K562 (cell line): Measurements from ENCODE around the gene SLC25A21.

Experiments used
- CTCF ChIP-seq, 3 experiments: IDR thresholded peaks in 2 of 3; conservative IDR thresholded peaks in 1 of 3; 2 replicates each; pipeline ENCODE4 v1.5.1; 2011 to 2012; ENCODE audit warnings: low read length in 3 of 3, mild to moderate bottlenecking in 3 of 3, control low read depth in 2 of 3, improper control_type of control experiment in 1 of 3, inconsistent platforms in 1 of 3, low read depth in 1 of 3, mixed read lengths in 1 of 3, moderate library complexity in 1 of 3; ENCODE audit not compliant: insufficient read depth in 2 of 3
- ELF4 ChIP-seq: fragments of 450-650 bp; formaldehyde crosslinking; IDR thresholded peaks from 2 replicates; pipeline ENCODE4 v1.4.0; 2022; ENCODE audit warnings: missing genetic modification characterization
- EZH2 ChIP-seq: IDR thresholded peaks from 2 replicates; pipeline ENCODE4 v1.6.1; 2012; ENCODE audit warnings: low read depth, mild to moderate bottlenecking, inconsistent platforms, low read length, borderline replicate concordance
- GATA2 ChIP-seq: sonication (generic); formaldehyde crosslinking; IDR thresholded peaks from 2 replicates; pipeline ENCODE4 v1.4.0; 2020; ENCODE audit warnings: mild to moderate bottlenecking, missing genetic modification reagents
- MCM3 ChIP-seq: fragments of 450-650 bp; IDR thresholded peaks from 2 replicates; pipeline ENCODE4 v1.6.1; 2016
- POLR2A ChIP-seq: fragments of 450-650 bp; conservative IDR thresholded peaks from 2 replicates; pipeline ENCODE4 v1.6.1; 2016
- POLR2AphosphoS5 ChIP-seq: IDR thresholded peaks from 2 replicates; pipeline ENCODE4 v1.6.1; 2011; ENCODE audit warnings: mild to moderate bottlenecking, low read depth, low read length, moderate library complexity; ENCODE audit not compliant: control insufficient read depth, insufficient read depth
- RAD21 ChIP-seq, 2 experiments: fragments of 250-450 bp in 1 of 2; fragments of 450-650 bp in 1 of 2; sonication (Bioruptor Pico) in 1 of 2; formaldehyde crosslinking in 1 of 2; IDR thresholded peaks in 1 of 2; conservative IDR thresholded peaks in 1 of 2; 2 replicates each; pipeline versions ENCODE4 v1.4.0 to v1.8.0; 2020 to 2022; ENCODE audit warnings: mild to moderate bottlenecking in 2 of 2, moderate library complexity in 1 of 2
- SP1 ChIP-seq: sonication (generic); formaldehyde crosslinking; IDR thresholded peaks from 2 replicates; pipeline ENCODE4 v1.8.1; 2022; ENCODE audit warnings: mild to moderate bottlenecking, missing genetic modification reagents
- ZBTB1 ChIP-seq: sonication (generic); formaldehyde crosslinking; IDR thresholded peaks from 2 replicates; pipeline ENCODE4 v1.8.1; 2023; ENCODE audit warnings: missing genetic modification reagents, low read depth, mild to moderate bottlenecking, borderline replicate concordance
- ZNF134 ChIP-seq: fragments of 250-450 bp; sonication (Bioruptor Pico); conservative IDR thresholded peaks from 2 replicates; pipeline ENCODE4 v1.4.0; 2020
- ZNF766 ChIP-seq: fragments of 200-800 bp; sonication (Bioruptor generic); conservative IDR thresholded peaks from 2 replicates; pipeline ENCODE4 v1.6.1; 2016; ENCODE audit warnings: missing genetic modification characterization, missing compliant biosample characterization
- ZSCAN32 ChIP-seq: fragments of 450-650 bp; formaldehyde crosslinking; IDR thresholded peaks from 2 replicates; pipeline ENCODE4 v1.4.0; 2020; ENCODE audit warnings: mild to moderate bottlenecking, moderate library complexity
- TF ChIP-seq, protein P1 (sequence below): fragments of 150-350 bp; IDR thresholded peaks from 2 replicates; pipeline ENCODE4 v1.6.1; 2014; ENCODE audit warnings: low read depth, mild to moderate bottlenecking, low read length, borderline replicate concordance

DNA sequence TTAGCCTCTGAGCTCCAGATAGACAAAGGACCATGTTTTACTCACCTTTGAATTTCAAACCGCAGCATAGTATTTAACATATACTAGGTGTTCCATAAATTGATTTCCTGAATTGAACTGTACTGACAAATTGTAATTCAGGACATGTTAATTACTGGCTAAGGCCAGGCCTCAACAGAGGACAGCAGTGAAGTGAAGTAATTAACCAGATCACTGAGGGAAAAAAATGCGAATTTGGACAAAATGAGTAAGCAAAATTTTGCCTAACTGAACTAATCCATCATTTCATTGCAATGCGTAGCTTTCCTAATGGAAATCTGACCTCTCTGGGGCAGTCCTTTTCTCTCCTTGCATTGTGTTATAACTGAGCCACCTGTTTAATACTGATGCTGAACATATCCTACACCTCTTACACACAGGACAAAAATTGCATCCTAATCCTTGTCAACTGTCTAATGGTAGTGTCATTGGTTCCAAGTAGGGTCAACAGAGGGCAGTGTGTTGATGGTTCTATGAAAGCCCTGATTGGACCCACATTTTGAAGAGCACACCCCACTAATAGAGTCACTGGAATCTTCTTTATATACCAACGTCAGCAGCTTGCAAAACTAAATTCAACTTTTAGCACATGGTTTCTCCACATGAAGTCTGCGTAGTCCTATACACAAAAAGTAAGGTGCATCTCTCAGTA, 148.4 kb downstream of the SLC25A21 start:
- no peak for TF ChIP-seq ZNF766 (CRISPR knock-in tag)
- no peak for TF ChIP-seq POLR2A
- TF ChIP-seq CTCF (IDR thresholded peaks at IDR 0.05 in 2 of 3, conservative IDR thresholded peaks at IDR 0.05 in 1 of 3; ENCODE audit: insufficient read depth in 2 of 3, low read depth in 1 of 3, low read length in 3 of 3), result peak; percentile 10 to 30 (median 19); a peak in 2 of 6 replicates
- no peak for TF ChIP-seq ZSCAN32 (CRISPR knock-in tag)
- TF ChIP-seq ZBTB1 (CRISPR knock-in tag), result no peak
- TF ChIP-seq, protein P1, sequence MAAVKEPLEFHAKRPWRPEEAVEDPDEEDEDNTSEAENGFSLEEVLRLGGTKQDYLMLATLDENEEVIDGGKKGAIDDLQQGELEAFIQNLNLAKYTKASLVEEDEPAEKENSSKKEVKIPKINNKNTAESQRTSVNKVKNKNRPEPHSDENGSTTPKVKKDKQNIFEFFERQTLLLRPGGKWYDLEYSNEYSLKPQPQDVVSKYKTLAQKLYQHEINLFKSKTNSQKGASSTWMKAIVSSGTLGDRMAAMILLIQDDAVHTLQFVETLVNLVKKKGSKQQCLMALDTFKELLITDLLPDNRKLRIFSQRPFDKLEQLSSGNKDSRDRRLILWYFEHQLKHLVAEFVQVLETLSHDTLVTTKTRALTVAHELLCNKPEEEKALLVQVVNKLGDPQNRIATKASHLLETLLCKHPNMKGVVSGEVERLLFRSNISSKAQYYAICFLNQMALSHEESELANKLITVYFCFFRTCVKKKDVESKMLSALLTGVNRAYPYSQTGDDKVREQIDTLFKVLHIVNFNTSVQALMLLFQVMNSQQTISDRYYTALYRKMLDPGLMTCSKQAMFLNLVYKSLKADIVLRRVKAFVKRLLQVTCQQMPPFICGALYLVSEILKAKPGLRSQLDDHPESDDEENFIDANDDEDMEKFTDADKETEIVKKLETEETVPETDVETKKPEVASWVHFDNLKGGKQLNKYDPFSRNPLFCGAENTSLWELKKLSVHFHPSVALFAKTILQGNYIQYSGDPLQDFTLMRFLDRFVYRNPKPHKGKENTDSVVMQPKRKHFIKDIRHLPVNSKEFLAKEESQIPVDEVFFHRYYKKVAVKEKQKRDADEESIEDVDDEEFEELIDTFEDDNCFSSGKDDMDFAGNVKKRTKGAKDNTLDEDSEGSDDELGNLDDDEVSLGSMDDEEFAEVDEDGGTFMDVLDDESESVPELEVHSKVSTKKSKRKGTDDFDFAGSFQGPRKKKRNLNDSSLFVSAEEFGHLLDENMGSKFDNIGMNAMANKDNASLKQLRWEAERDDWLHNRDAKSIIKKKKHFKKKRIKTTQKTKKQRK, result no peak
- TF ChIP-seq ZNF134 (CRISPR knock-in tag), result no peak
- TF ChIP-seq ELF4 (CRISPR knock-in tag), result no peak
- TF ChIP-seq GATA2 (CRISPR knock-in tag), result no peak
- TF ChIP-seq EZH2, result no peak
- TF ChIP-seq POLR2AphosphoS5, result no peak
- no peak for TF ChIP-seq MCM3
- TF ChIP-seq SP1 (CRISPR knock-in tag), result no peak
- TF ChIP-seq RAD21 (CRISPR knock-in tag; conservative IDR thresholded peaks at IDR 0.05 in 1 of 2, IDR thresholded peaks at IDR 0.05 in 1 of 2), result peak in 1 of 2 experiments; percentile 39; a peak in 2 of 4 replicates
